HuH-7 (cell line): ENCODE data around the gene ACSBG1.

Experiments used
- DNase-seq: peaks from one replicate; pipeline ENCODE4 v3.0.0; 2011; ENCODE audit warnings: low spot score

ACSBG1 gene

GRCh38 chr15:78203346-78204225 lies 30.8 kb downstream of the ACSBG1 start:
- DNase-seq: no peak

DNA sequence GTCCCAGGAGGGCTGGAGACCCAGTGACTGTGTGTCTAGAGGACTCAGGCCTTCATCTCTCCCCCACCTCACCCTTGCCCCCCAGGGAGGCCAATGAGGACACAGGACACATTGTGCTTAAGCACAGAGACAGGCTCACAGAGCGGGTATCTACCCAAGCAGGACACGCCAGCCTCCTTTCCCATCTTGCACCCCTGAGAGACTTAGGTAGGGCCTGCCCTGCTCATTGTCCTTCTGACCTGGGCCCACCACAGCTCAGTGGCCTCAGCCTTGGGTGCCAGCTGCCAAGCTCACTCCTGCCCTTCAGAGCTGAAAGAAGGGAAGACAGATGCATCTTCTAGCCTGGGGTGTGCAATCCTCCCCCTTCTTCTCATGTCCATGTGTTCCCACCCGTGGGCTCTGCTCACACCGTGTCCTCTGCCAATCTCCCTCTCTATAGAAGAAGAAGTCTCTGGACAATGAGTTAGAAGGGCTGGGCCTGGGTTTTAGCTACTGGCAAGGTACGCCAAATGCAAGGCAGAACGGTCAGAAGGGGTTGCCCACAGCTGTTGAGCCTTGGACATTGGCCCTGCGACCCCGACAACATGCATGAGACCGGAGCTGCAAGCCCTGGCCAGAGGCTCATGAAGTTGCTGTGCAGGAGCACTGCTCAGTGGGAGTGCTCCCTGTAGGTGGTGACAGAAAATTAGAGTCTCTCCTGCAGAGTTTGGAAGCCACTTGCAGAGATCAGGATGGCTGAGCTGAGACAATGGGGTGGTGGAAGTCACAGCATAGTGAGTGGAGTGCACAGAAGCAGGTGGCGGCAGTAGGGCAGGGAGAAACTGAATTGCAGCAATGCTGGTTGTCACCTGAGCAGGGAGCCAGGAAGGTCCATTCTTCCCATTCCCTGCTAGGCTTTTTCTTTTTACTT lies 32.8 kb downstream of the ACSBG1 start:
- DNase-seq: no peak

DNA sequence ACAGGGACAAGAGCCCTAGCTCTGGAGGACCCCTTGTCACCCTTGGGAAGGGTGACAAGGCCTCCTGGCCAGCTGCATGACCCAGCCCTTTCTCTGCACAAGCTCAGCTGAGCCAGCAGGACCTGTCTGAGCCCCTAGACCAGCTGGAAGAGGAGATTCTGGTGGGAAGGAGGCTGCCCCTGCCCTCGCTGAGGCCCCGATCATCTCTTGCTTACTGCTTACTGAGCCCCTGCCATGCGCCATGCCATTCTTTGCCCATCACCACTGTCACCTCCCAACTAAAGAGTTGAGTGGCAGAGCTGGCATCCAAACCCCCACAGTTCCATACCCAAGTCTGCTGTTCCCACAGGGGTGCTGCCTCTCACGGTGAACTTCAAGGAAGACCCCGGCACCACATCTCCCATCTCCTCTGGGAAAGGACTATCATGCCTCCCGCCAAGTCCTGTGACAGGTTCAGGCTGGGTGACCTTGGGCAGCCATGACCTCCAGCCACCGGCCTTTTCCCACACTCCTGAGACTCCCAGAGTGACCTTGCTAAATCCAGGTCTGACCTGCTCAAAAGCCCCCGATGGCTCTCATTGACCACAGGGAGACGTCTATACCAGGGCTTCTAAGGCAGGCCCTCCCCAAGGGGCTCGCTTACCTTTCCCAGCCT lies 34.0 kb downstream of the ACSBG1 start:
- DNase-seq: no peak

DNA sequence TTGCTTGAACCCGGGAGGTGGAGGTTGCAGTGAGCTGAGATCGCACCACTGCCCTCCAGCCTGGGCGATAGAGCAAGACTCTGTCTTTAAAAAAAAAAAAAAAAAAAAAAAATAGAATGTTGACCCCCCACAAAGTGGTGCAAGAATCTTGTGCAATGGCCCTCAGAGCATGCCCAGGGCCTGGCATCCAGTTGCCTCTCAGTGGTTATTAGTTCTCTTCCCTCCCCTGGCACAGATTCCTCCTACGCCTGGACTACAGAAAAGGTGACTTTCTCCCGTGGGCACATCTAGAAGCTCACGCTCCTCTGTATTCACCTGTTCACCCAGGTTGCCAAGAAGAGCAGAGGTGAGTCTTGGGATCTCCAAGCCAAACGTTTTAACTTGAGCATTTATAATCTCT lies 36.7 kb downstream of the ACSBG1 start:
- DNase-seq: no peak

DNA sequence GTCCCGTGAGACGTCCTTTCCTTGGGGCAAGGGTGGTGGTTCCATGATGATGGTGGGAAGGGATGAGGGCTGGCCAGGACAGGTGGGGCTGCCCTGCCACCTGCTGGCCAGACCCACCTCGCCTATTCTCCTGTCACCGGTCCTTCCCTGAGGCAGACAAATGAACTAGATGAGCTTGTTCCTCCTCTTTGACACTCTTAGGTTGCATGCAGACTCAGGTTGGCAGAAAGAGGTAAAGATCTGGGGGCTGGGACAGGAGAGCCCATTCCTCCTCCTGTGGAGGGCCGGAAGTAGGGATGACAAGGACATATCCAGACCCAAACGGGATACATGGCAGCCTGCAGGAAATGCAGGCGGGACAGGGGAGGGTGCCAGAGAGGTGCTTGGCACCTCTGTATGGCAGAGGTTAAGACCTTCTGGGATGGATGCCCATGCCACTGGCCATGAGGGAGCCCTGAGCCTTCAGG lies 38.6 kb downstream of the ACSBG1 start:
- DNase-seq: peak; percentile 91

DNA sequence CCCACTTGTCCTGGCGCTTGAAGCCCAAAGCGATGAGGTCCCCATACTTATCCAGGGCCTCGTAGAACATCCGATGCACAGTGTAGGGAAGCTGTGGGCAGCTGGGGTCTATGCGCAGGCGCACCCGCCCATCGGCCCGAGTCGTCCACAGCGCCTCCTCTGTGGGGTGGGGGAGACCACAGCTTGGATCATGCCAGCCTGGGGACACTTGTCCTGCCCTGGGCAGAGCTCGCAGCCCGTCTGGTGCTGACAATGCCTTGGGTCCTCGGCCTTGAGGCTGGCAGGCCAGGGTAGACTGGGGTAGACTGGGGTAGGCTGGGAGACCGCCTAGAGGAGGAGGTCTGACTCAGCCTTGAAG lies 39.8 kb downstream of the ACSBG1 start:
- DNase-seq: no peak

- no peak for DNase-seq
Measured at GRCh38 chr15:78193731-78194567, 40.4 kb downstream of the ACSBG1 start.

- DNase-seq: no peak
Measured at GRCh38 chr15:78192826-78193594, 41.4 kb downstream of the ACSBG1 start.

DNA sequence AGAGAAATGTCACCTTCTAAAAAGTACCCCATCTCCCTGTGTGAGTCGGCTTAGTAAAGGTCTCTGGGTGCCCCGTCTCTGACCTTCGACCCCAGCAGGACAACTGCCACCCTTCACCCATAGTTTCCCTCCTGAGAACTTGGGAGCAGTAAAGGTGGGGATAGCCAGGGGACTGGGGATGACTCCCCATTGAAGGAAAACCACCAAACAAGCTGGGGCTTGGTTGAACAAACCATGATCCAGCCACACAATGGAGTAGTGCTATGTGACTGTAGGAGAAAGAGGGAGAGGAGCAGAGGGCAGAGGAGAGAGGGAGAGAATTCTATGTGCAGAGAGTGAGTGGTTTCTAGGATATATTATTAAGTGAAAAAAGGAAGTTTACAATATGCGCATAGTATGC lies 51.5 kb downstream of the ACSBG1 start:
- no peak for DNase-seq

DNA sequence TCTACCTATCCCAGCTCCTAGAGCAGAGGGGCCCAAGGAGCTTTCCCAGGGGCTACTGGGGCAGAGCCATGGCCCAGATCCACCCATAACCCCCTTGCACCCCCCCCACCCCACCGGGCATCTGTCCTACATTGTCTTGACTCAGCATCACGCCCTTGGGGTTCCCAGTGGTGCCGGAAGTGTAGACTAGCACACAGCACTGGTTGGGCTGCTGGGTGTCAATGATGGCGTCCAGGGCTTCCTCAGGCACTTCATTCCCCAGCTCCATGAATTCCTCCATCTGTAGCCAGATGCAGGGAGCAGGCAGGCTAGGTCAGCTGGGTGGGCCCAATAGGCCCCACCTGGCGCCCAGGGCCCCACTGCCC lies 52.0 kb downstream of the ACSBG1 start:
- DNase-seq: no peak

DNA sequence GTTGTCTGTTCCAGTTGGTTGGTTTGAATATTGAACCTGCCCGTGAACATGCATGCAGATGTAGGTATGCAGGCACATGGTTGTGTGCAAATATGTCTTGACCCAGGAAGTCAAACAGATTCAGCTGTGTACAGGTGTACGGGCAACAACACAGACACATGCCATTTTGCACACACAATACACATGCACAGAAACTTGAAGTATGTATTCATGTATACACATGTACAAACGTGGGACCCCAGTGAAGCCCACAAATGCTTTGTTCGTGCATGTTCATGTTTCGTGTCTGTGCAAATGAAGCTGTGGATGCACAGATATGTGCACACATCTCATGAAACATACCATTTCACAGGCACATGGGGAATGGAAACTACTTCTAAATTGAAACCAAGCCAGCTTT lies 54.5 kb downstream of the ACSBG1 start:
- DNase-seq: no peak

DNA sequence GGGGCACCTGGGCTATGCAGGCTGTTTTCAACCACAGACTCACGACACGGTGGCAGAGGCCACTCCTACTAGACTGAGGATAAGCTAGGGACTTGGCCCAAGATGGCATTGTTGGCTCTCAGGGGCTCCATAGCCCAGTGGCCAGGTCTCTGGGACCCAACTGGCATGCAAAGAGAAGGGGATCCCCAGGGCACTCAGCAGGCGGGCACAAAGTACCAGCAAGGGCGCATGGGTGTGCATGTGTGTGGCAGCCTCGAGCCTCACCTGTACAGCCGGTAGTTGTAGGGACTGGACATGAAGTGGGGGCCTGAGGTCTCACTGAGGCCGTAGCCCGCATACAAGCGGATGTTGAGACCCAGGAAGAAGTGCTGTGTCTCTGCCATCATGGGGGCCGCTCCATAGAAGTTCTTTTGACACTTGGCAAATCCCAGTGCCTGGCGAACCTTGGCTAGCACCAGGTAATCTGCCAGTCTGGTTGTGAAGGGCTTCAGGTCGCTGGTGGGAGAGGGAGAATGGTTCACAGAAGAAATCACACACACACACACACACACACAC lies 55.0 kb downstream of the ACSBG1 start:
- no peak for DNase-seq

DNA sequence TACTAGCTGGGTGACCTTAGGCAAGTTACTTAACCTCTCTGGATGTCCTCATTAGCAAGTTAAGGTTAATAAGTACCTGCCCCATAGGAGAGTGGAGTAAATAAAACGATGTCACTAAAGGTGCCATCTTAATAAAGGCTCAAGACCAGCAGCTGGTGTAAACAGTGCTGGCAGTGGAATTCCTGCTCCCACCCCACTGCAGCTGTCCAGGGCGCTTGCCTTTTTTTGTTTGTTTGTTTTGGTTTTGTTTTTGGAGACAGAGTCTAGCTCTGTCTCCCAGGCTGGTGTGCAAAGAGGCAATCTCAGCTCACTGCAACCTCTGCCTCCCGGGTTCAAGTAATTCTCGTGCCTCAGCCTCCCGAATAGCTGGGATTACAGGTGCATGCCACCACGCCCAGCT lies 56.3 kb downstream of the ACSBG1 start:
- no peak for DNase-seq

GRCh38 chr15:78177447-78177873 lies 56.9 kb downstream of the ACSBG1 start:
- peak; percentile 74 for DNase-seq

GRCh38 chr15:78175330-78175729 lies 59.0 kb downstream of the ACSBG1 start:
- DNase-seq: no peak

DNA sequence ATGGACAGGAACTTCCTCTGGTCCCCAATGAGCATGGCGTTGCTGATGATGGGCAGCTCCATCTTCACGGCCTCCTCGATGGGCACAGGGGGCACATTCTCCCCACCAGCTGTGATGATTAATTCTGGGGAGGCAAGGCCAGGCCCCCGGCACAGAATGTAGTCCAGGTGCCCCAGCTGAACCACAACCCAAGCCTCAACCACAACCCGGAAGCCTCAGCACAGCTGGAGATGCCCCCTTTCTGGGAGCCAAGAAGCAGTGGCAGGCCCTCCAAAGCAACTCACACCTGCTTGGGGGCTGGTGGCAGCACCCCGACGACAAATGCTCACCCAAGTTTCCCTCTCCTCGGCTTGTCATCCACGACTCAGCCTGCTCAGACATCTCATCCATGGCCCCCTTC lies 60.0 kb downstream of the ACSBG1 start:
- DNase-seq: no peak

DNA sequence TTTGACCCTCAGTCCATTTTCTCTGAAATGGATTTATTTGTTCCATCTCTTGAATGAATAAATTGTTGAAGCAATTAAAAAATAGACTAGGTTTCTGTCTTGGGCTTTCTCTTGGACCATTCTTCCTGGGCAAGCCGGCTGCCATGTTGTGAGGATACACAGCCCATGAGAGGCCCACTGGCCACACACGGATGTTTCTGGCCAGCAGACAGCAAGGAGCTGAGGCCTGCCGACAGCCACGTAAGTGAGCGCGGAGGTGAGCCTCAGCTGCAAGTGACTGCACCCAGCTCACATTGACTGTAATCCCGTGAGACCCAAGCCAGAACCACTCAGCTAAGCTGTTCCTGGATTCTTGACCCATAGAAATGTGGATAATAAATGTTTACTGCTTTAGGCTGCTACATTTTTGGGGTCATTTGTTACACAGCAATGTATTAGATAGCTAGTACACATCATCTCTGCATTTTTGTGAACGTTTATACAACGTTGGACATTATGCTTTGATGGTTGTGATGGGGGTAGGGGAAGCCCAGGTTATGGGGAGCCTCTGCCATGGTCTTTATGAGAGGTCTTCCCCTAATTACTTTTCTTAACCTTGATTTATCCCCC lies 62.4 kb downstream of the ACSBG1 start:
- DNase-seq: no peak

DNA sequence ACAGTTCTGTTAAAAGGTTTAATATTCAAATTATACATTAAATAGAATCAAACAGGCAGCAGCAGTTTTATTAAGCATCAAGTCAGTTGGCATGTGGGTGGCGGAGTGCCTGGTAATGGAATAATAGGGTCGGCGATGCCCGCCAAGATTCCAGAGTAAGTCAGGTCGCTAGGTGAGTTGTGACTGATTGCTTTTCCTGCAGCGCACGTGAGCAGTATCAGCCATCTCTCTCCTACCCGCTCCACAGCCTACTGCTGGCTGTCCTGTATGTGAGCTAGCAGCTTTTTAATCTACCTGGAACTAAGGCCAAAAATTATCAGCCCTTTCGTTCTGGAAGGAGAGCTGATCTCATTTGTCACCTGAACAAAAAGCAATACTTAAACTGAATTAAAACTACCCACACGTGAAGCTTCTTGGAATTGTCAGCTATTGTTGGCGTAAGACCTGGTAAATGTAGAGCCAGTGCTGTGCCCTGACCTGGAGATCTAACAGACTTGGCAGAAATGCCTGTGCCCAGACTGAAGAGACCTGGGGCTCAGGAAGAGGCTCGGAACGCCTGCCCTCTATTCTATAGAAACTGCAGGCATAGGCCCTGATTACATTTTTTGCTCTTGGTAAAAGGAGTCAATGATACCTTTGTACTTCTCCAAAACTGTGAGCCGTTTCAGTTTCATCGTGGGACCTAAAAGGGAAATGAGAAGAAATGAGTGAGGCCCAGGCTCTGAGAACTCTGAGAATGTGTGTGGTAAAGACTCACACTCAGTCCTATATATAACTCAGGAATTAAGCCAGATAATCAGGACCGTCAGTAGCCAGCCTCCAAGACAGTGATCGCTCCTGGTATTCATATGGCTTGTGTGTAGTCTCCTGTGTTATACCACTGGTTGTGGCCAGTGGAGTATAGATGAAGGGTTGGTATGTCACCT lies 63.3 kb downstream of the ACSBG1 start:
- DNase-seq: no peak

GRCh38 chr15:78168608-78169007 lies 65.8 kb downstream of the ACSBG1 start:
- DNase-seq: no peak
